ENCODE results near the gene TPBG.

Gene TPBG

GRCh38 chr6:82337688-82338257, 25.8 kb upstream of the TPBG start:
- no peak for DNase-seq (ENCODE audit: low read depth, low spot score)
- TF ChIP-seq ZNF274 (IDR thresholded peaks at IDR 0.05; ENCODE audit: low read depth, low read length), result no peak
- no peak for TF ChIP-seq SUZ12 (IDR thresholded peaks at IDR 0.05; ENCODE audit: extremely low read depth, insufficient read depth, insufficient read length)
- TF ChIP-seq YY1 (IDR thresholded peaks at IDR 0.05; ENCODE audit: insufficient read depth, insufficient read length), result no peak
- Histone ChIP-seq H3K4me3 (ENCODE audit: insufficient read length, low read depth) (no peak overlapping the region), H3K4me1 (ENCODE audit: insufficient read depth, insufficient read length) (no peaks in the 10 kb centered on the region), H3K27me3 (ENCODE audit: insufficient read depth, insufficient read length) (no peaks in the 10 kb centered on the region), H3K36me3 (ENCODE audit: insufficient read depth, insufficient read length, low read length) (no peaks in the 10 kb centered on the region), H3K9ac (ENCODE audit: insufficient read length, low read depth) (no peak overlapping the region), H3K9me3 (ENCODE audit: insufficient read depth, low read length) (peaks cover 17% of the 10 kb centered on the region)

DNA sequence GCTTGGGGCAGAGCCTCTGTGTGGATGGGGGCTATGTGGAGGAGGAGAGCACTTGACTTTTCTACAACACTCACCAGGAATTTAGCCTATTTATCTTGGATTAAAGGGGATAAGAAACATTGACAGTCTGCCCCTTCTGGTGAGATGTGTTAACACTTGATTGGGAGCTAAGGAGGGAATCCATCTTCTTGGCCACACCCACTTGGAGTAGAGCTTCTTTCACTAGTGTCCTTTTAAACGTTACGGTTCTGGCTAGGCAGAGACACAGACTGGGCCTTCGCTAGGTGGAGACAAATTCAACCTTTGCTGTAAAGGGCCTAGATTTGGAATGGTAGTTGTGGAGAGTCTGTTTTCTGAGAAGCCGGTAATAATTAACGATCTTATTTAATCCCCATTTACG, 15.5 kb upstream of the TPBG start:
- Histone ChIP-seq H3K4me1 (ENCODE audit: insufficient read depth, insufficient read length) (no peaks in the 10 kb centered on the region), H3K36me3 (ENCODE audit: insufficient read depth, insufficient read length, low read length) (no peaks in the 10 kb centered on the region), H3K4me3 (ENCODE audit: insufficient read length, low read depth) (no peak overlapping the region), H3K27me3 (ENCODE audit: insufficient read depth, insufficient read length) (no peaks in the 10 kb centered on the region), H3K9ac (ENCODE audit: insufficient read length, low read depth) (no peak overlapping the region), H3K9me3 (ENCODE audit: insufficient read depth, low read length) (peaks cover 6% of the 10 kb centered on the region; the same call in 1 of the 2 replicates)
- TF ChIP-seq SUZ12 (IDR thresholded peaks at IDR 0.05; ENCODE audit: extremely low read depth, insufficient read depth, insufficient read length) (no peak), ZNF274 (IDR thresholded peaks at IDR 0.05; ENCODE audit: low read depth, low read length) (no peak), YY1 (IDR thresholded peaks at IDR 0.05; ENCODE audit: insufficient read depth, insufficient read length) (no peak)
- no peak for DNase-seq (ENCODE audit: low read depth, low spot score)

DNA sequence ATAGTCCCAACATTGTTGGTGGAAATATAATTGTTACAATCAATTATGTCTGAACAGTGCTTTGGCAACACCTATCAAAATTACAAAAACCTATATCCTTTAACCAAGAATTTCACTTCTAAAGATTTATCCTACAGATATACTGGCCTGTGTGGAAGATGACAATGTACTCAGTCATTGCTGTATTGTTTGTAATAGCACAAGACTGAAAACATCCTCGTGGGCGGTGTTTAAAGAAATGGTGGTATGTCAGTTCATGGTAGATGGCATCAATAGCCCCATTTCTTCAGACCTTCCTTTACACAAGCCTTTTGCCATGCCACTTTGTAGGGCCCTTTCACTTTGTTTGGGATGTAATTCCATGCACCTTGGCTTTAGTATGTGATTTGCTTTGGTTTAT, 9.8 kb upstream of the TPBG start:
- Histone ChIP-seq H3K4me1 (ENCODE audit: insufficient read depth, insufficient read length) (no peaks in the 10 kb centered on the region), H3K4me3 (ENCODE audit: insufficient read length, low read depth) (no peak overlapping the region), H3K9ac (ENCODE audit: insufficient read length, low read depth) (no peak overlapping the region), H3K36me3 (ENCODE audit: insufficient read depth, insufficient read length, low read length) (no peaks in the 10 kb centered on the region), H3K9me3 (ENCODE audit: insufficient read depth, low read length) (no peaks in the 10 kb centered on the region), H3K27me3 (ENCODE audit: insufficient read depth, insufficient read length) (no peaks in the 10 kb centered on the region)
- TF ChIP-seq SUZ12 (IDR thresholded peaks at IDR 0.05; ENCODE audit: extremely low read depth, insufficient read depth, insufficient read length) (no peak), YY1 (IDR thresholded peaks at IDR 0.05; ENCODE audit: insufficient read depth, insufficient read length) (no peak), ZNF274 (IDR thresholded peaks at IDR 0.05; ENCODE audit: low read depth, low read length) (no peak)
- no peak for DNase-seq (ENCODE audit: low read depth, low spot score)

DNA sequence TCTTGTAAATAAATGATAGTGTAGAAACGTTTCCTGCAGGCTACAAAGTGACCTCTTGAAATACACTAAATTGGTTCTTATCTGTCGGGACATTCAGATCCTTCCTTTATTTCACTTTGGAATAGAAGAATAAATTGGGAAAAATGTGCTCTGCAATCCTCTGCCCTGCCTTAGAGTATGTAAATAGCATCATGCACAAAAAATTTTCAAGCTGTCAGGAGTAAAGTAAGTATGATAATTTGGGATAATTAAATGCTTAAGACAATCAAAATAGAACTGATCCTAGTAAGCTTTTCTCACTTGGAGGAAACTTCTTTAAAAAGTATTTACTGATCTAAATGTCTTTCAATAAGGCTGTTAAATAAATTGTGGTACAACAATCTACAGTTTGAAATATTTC, 3.1 kb upstream of the TPBG start:
- H3K9me3 ChIP-seq (ENCODE audit: insufficient read depth, low read length), result no peaks in the 10 kb centered on the region; the same call in 1 of the 2 replicates
- H3K4me3 ChIP-seq (ENCODE audit: insufficient read length, low read depth), result no peak overlapping the region
- TF ChIP-seq ZNF274 (IDR thresholded peaks at IDR 0.05; ENCODE audit: low read depth, low read length), result no peak
- TF ChIP-seq YY1 (IDR thresholded peaks at IDR 0.05; ENCODE audit: insufficient read depth, insufficient read length), result no peak
- no peak for TF ChIP-seq SUZ12 (IDR thresholded peaks at IDR 0.05; ENCODE audit: extremely low read depth, insufficient read depth, insufficient read length)
- DNase-seq (ENCODE audit: low read depth, low spot score), result no peak
- H3K9ac ChIP-seq (ENCODE audit: insufficient read length, low read depth), result no peak overlapping the region
- H3K36me3 ChIP-seq (ENCODE audit: insufficient read depth, insufficient read length, low read length), result peaks cover 6% of the 10 kb centered on the region
- peaks cover 5% of the 10 kb centered on the region for H3K4me1 ChIP-seq (ENCODE audit: insufficient read depth, insufficient read length)
- no peaks in the 10 kb centered on the region for H3K27me3 ChIP-seq (ENCODE audit: insufficient read depth, insufficient read length)

DNA sequence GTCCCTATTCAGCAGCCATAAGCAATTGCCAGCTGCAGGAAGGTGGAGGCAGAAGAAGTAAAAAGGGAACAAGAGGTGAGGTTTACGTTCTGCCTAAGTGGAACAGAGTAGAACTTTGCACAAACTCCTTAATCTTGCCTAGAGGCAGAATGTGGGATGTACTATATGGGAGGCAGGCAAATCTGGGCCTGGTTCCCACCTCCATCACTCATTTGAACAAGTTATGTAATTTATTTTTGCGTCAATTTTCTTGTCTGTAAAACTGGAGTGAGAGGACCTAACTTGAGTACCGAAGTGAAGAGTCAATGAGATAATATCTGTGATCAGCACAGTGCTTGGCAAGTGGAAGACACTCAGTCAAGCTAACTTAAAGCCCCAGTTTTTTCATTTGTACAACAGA, 2.0 kb upstream of the TPBG start:
- Histone ChIP-seq H3K27me3 (ENCODE audit: insufficient read depth, insufficient read length) (no peaks in the 10 kb centered on the region), H3K36me3 (ENCODE audit: insufficient read depth, insufficient read length, low read length) (peaks cover 17% of the 10 kb centered on the region), H3K9me3 (ENCODE audit: insufficient read depth, low read length) (no peaks in the 10 kb centered on the region; the same call in 1 of the 2 replicates), H3K4me1 (ENCODE audit: insufficient read depth, insufficient read length) (peaks cover 7% of the 10 kb centered on the region), H3K9ac (ENCODE audit: insufficient read length, low read depth) (no peak overlapping the region), H3K4me3 (ENCODE audit: insufficient read length, low read depth) (no peak overlapping the region)
- no peak for DNase-seq (ENCODE audit: low read depth, low spot score)
- TF ChIP-seq YY1 (IDR thresholded peaks at IDR 0.05; ENCODE audit: insufficient read depth, insufficient read length), result no peak
- TF ChIP-seq ZNF274 (IDR thresholded peaks at IDR 0.05; ENCODE audit: low read depth, low read length), result no peak
- TF ChIP-seq SUZ12 (IDR thresholded peaks at IDR 0.05; ENCODE audit: extremely low read depth, insufficient read depth, insufficient read length), result no peak

DNA sequence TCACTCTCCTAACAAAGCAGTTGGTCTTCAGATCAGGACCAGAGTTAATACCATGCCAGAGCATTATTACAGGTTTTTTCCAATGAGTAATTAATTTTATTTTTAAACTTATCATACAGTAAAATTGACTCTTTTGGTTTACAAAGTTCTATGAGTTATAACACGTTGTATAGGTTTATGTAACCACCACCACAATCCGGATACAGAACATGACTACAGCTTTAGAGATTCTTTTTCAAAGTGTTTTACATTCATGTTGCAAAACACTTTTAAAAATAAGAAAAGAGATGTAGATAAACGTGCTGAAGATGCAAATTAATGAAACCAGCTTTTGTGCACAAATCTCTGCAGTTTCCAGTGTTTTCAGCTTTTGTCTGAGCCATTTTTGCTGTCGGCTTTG, 1.5 kb upstream of the TPBG start:
- no peak overlapping the region for H3K9ac ChIP-seq (ENCODE audit: insufficient read length, low read depth)
- H3K27me3 ChIP-seq (ENCODE audit: insufficient read depth, insufficient read length), result no peaks in the 10 kb centered on the region
- no peak overlapping the region for H3K4me3 ChIP-seq (ENCODE audit: insufficient read length, low read depth)
- H3K9me3 ChIP-seq (ENCODE audit: insufficient read depth, low read length), result no peaks in the 10 kb centered on the region; the same call in 1 of the 2 replicates
- H3K4me1 ChIP-seq (ENCODE audit: insufficient read depth, insufficient read length), result peaks cover 7% of the 10 kb centered on the region
- peaks cover 17% of the 10 kb centered on the region for H3K36me3 ChIP-seq (ENCODE audit: insufficient read depth, insufficient read length, low read length)
- TF ChIP-seq ZNF274 (IDR thresholded peaks at IDR 0.05; ENCODE audit: low read depth, low read length), result no peak
- no peak for TF ChIP-seq SUZ12 (IDR thresholded peaks at IDR 0.05; ENCODE audit: extremely low read depth, insufficient read depth, insufficient read length)
- no peak for TF ChIP-seq YY1 (IDR thresholded peaks at IDR 0.05; ENCODE audit: insufficient read depth, insufficient read length)
- DNase-seq (ENCODE audit: low read depth, low spot score), result no peak

DNA sequence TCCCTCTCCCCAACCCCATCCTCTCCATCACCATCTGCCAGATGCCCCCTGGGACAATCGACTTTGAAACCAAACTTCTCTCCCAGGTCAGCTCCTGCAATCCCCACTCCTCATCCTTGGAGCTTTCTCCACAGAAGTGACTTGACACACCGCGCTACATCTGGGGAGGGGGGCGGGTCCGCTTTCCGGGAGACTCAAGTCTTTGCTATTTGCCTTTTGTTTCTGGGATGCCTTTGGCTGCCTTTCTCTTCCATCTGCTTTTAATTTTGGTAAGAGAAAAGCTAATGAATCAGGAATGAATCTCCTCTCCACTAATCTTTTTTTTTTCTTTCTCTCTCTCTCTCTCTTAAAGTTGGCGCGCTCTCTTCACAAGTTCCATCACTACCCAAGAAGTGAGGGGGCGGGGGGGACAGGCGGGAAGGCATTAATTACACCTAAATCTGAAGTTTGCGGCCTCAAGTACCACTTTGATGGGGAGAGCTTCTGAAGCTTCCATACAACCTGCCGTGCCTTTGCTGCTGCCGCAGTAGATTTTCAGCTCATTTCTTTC, 664 bp upstream of the TPBG start:
- no peaks in the 10 kb centered on the region for H3K27me3 ChIP-seq (ENCODE audit: insufficient read depth, insufficient read length)
- peak overlapping the region; percentile 75 for H3K4me3 ChIP-seq (ENCODE audit: insufficient read length, low read depth)
- no peak for TF ChIP-seq SUZ12 (IDR thresholded peaks at IDR 0.05; ENCODE audit: extremely low read depth, insufficient read depth, insufficient read length)
- TF ChIP-seq YY1 (IDR thresholded peaks at IDR 0.05; ENCODE audit: insufficient read depth, insufficient read length), result no peak
- no peak for TF ChIP-seq ZNF274 (IDR thresholded peaks at IDR 0.05; ENCODE audit: low read depth, low read length)
- H3K36me3 ChIP-seq (ENCODE audit: insufficient read depth, insufficient read length, low read length), result peaks cover 23% of the 10 kb centered on the region
- no peak for DNase-seq (ENCODE audit: low read depth, low spot score)
- peaks cover 7% of the 10 kb centered on the region for H3K4me1 ChIP-seq (ENCODE audit: insufficient read depth, insufficient read length)
- peak overlapping the region; percentile 64 for H3K9ac ChIP-seq (ENCODE audit: insufficient read length, low read depth)
- no peaks in the 10 kb centered on the region; the same call in 1 of the 2 replicates for H3K9me3 ChIP-seq (ENCODE audit: insufficient read depth, low read length)
